Astrocyte (in vitro differentiated cells and primary cell): Measurements from ENCODE around the gene SOX18. TPM values are rescaled to one million over a fixed set of nuclear protein-coding genes. Genes with fewer than 3 reads are reported as not detected.

Experiments used
- DNase-seq: peaks from one replicate; pipeline ENCODE4 v3.0.0-alpha.2; 2010; ENCODE audit warnings: low read depth
- FAIRE-seq: peaks from 2 replicates; lab custom pipeline; 2011; peaks lifted over from hg19 to GRCh38; lab: Jason Lieb, UNC
- H2AFZ ChIP-seq: 2 replicates; pipeline ENCODE4 v1.6.0; 2012; ENCODE audit warnings: low read depth, low read length, inconsistent platforms
- H3K27ac ChIP-seq: 2 replicates; pipeline ENCODE4 v1.5.1; 2011; ENCODE audit warnings: low read depth, low read length, inconsistent platforms
- H3K27me3 ChIP-seq: 2 replicates; pipeline ENCODE4 v1.6.0; 2011; ENCODE audit warnings: low read length, inconsistent platforms; ENCODE audit not compliant: insufficient read depth
- H3K36me3 ChIP-seq: 2 replicates; pipeline ENCODE4 v1.5.1; 2011; ENCODE audit warnings: low read length, inconsistent platforms; ENCODE audit not compliant: insufficient read depth
- H3K4me1 ChIP-seq: 2 replicates; pipeline ENCODE4 v1.5.1; 2011; ENCODE audit warnings: low read length, inconsistent platforms; ENCODE audit not compliant: insufficient read depth
- H3K4me2 ChIP-seq: 2 replicates; pipeline ENCODE4 v1.6.0; 2012; ENCODE audit warnings: low read length, inconsistent platforms
- H3K4me3 ChIP-seq: 2 replicates; pipeline ENCODE4 v1.5.1; 2011; ENCODE audit warnings: low read depth, mild to moderate bottlenecking, low read length, inconsistent platforms; ENCODE audit not compliant: insufficient read depth
- H3K79me2 ChIP-seq: 2 replicates; pipeline ENCODE4 v1.6.0; 2012; ENCODE audit warnings: mild to moderate bottlenecking, low read length, inconsistent platforms; ENCODE audit not compliant: insufficient read depth
- H3K9ac ChIP-seq: 2 replicates; pipeline ENCODE4 v1.6.0; 2012; ENCODE audit warnings: mild to moderate bottlenecking, low read length, inconsistent platforms
- H3K9me3 ChIP-seq: 2 replicates; pipeline ENCODE4 v1.5.1; 2012; ENCODE audit warnings: low read depth, mild to moderate bottlenecking, low read length, inconsistent platforms; ENCODE audit not compliant: insufficient read depth
- H4K20me1 ChIP-seq: 2 replicates; pipeline ENCODE4 v1.6.0; 2012; ENCODE audit warnings: low read length, inconsistent platforms; ENCODE audit not compliant: insufficient read depth
- H3K27ac Mint-ChIP-seq: one replicate; pipeline ENCODE4 v1.8.0; 2021; ENCODE audit warnings: mild to moderate bottlenecking, mixed read lengths; ENCODE audit not compliant: unreplicated experiment
- H3K27me3 Mint-ChIP-seq: one replicate; pipeline ENCODE4 v1.8.0; 2021; ENCODE audit warnings: low read depth, mixed read lengths; ENCODE audit not compliant: unreplicated experiment
- H3K36me3 Mint-ChIP-seq: one replicate; pipeline ENCODE4 v1.8.0; 2021; ENCODE audit warnings: low read depth, mixed read lengths; ENCODE audit not compliant: unreplicated experiment
- H3K4me1 Mint-ChIP-seq: one replicate; pipeline ENCODE4 v1.8.0; 2021; ENCODE audit warnings: low read depth, mixed read lengths; ENCODE audit not compliant: unreplicated experiment
- H3K4me3 Mint-ChIP-seq: one replicate; pipeline ENCODE4 v1.8.0; 2021; ENCODE audit warnings: mild to moderate bottlenecking, moderate library complexity, mixed read lengths; ENCODE audit not compliant: unreplicated experiment
- H3K9me3 Mint-ChIP-seq: one replicate; pipeline ENCODE4 v1.8.0; 2021; ENCODE audit warnings: mild to moderate bottlenecking, mixed read lengths; ENCODE audit not compliant: unreplicated experiment
- CTCF ChIP-seq: IDR thresholded peaks from 2 replicates; pipeline ENCODE4 v1.5.1; 2011; ENCODE audit warnings: low read depth, mild to moderate bottlenecking, inconsistent platforms, low read length, moderate library complexity; ENCODE audit not compliant: insufficient read depth
- EZH2 ChIP-seq: IDR thresholded peaks from 2 replicates; pipeline ENCODE4 v1.6.1; 2012; ENCODE audit warnings: mild to moderate bottlenecking, low read length, inconsistent platforms; ENCODE audit not compliant: insufficient read depth
- total RNA-seq: library from RNA; stranded (reverse); gene quantifications from 2 replicates; pipeline ENCODE4 v1.2.1, GENCODE V29; 2021

SOX18 gene
- total RNA-seq, 1 donor from 2014 or later, result 0.52 TPM

- Histone ChIP-seq H3K36me3 (peaks cover 14% of the 10 kb centered on the region), H2AFZ (no peak overlapping the region), H3K27ac (no peak overlapping the region), H4K20me1 (peaks cover 39% of the 10 kb centered on the region), H3K4me3 (no peak overlapping the region), H3K4me1 (no peaks in the 10 kb centered on the region), H3K9me3 (no peaks in the 10 kb centered on the region), H3K79me2 (no peaks in the 10 kb centered on the region), H3K27me3 (no peaks in the 10 kb centered on the region), H3K4me2 (no peak overlapping the region), H3K9ac (no peak overlapping the region)
- H3K36me3 Mint-ChIP-seq, result peaks cover 34% of the 10 kb centered on the region
- DNase-seq (no peak), FAIRE-seq (no peak)
- H3K4me1 Mint-ChIP-seq, result peaks cover 3% of the 10 kb centered on the region
- no peaks in the 10 kb centered on the region for H3K27me3 Mint-ChIP-seq
- H3K9me3 Mint-ChIP-seq, result no peaks in the 10 kb centered on the region
- no peak overlapping the region for H3K4me3 Mint-ChIP-seq
- H3K27ac Mint-ChIP-seq, result no peak overlapping the region
- TF ChIP-seq EZH2 (no peak), CTCF (no peak)
These were observed 21.3 kb downstream of the SOX18 start for GRCh38 chr20:64027981-64028685.

- peaks cover 53% of the 10 kb centered on the region for H4K20me1 ChIP-seq
- no peak overlapping the region for H3K27ac ChIP-seq
- H3K36me3 Mint-ChIP-seq, result peaks cover 36% of the 10 kb centered on the region
- H3K9me3 ChIP-seq, result no peaks in the 10 kb centered on the region
- DNase-seq (no peak), FAIRE-seq (no peak)
- no peaks in the 10 kb centered on the region for H3K27me3 ChIP-seq
- no peaks in the 10 kb centered on the region for H3K9me3 Mint-ChIP-seq
- H3K27ac Mint-ChIP-seq, result no peak overlapping the region
- no peak overlapping the region for H3K4me2 ChIP-seq
- no peak overlapping the region for H3K4me3 Mint-ChIP-seq
- no peaks in the 10 kb centered on the region for H3K4me1 ChIP-seq
- no peak overlapping the region for H3K4me3 ChIP-seq
- TF ChIP-seq EZH2 (no peak), CTCF (no peak)
- peaks cover 17% of the 10 kb centered on the region for H3K36me3 ChIP-seq
- no peak overlapping the region for H2AFZ ChIP-seq
- H3K9ac ChIP-seq, result no peak overlapping the region
- no peaks in the 10 kb centered on the region for H3K27me3 Mint-ChIP-seq
- peaks cover 3% of the 10 kb centered on the region for H3K4me1 Mint-ChIP-seq
- no peaks in the 10 kb centered on the region for H3K79me2 ChIP-seq
These were observed 23.5 kb downstream of the SOX18 start for GRCh38 chr20:64025826-64026412.
